Astrocyte of the cerebellum (primary cell): ENCODE data around the gene EP400.

Experiments used
- DNase-seq: peaks from one replicate; pipeline ENCODE4 v3.0.0-alpha.2; 2011; ENCODE audit warnings: low read depth
- H3K4me3 ChIP-seq: 2 replicates; pipeline ENCODE4 v1.5.1; 2011; ENCODE audit warnings: mild to moderate bottlenecking, low read depth, low read length, moderate library complexity
- CTCF ChIP-seq: IDR thresholded peaks from 2 replicates; pipeline ENCODE4 v1.5.1; 2012; ENCODE audit warnings: low read length, low read depth, moderate library complexity, mild to moderate bottlenecking; ENCODE audit errors: missing control alignments
- in situ Hi-C: cut with HindIII; loops from 2 replicates; pipeline ENCODE4 v1.10.0; 2017; ENCODE audit warnings: low sequenced_read_pairs

Gene EP400

GRCh38 chr12:132065203-132065602, 115.5 kb downstream of the EP400 start:
- DNase-seq, result no peak
- no peak overlapping the region for H3K4me3 ChIP-seq
- TF ChIP-seq CTCF, result no peak
- in situ Hi-C loops, result no loop called here

- no peak for DNase-seq
- TF ChIP-seq CTCF, result no peak
- in situ Hi-C loops, result no loop called here
- H3K4me3 ChIP-seq, result no peak overlapping the region
Measured at GRCh38 chr12:132065609-132066344, 116.0 kb downstream of the EP400 start.

GRCh38 chr12:132066345-132066685, 116.6 kb downstream of the EP400 start:
- in situ Hi-C loops, result no loop called here
- no peak for TF ChIP-seq CTCF
- DNase-seq, result no peak
- no peak overlapping the region for H3K4me3 ChIP-seq

- no peak for DNase-seq
- in situ Hi-C loops, result no loop called here
- TF ChIP-seq CTCF, result no peak
- H3K4me3 ChIP-seq, result no peak overlapping the region
Measured at GRCh38 chr12:132066749-132067148, 117.0 kb downstream of the EP400 start.

GRCh38 chr12:132067182-132067581, 117.4 kb downstream of the EP400 start:
- H3K4me3 ChIP-seq, result no peak overlapping the region
- in situ Hi-C loops, result no loop called here
- no peak for TF ChIP-seq CTCF
- no peak for DNase-seq

GRCh38 chr12:132068250-132068649, 118.5 kb downstream of the EP400 start:
- TF ChIP-seq CTCF, result no peak
- H3K4me3 ChIP-seq, result no peak overlapping the region
- DNase-seq, result no peak
- in situ Hi-C loops, result no loop called here
